Glutamatergic neuron (in vitro differentiated cells): Measurements from ENCODE around the gene RRBP1. TPM values are rescaled to one million over a fixed set of nuclear protein-coding genes. Genes with fewer than 3 reads are reported as not detected.

Source experiments
- DNase-seq: peaks from one replicate; pipeline ENCODE4 v3.0.0; 2022
- H3K27ac Mint-ChIP-seq: one replicate; pipeline ENCODE4 v1.8.0; 2020; ENCODE audit warnings: mild to moderate bottlenecking, mixed read lengths, inconsistent platforms; ENCODE audit not compliant: unreplicated experiment
- H3K27me3 Mint-ChIP-seq: one replicate; pipeline ENCODE4 v1.8.0; 2020; ENCODE audit warnings: mild to moderate bottlenecking, moderate library complexity, mixed read lengths, inconsistent platforms; ENCODE audit not compliant: unreplicated experiment
- H3K36me3 Mint-ChIP-seq: one replicate; pipeline ENCODE4 v1.8.0; 2020; ENCODE audit warnings: mild to moderate bottlenecking, mixed read lengths, inconsistent platforms; ENCODE audit not compliant: unreplicated experiment
- H3K4me1 Mint-ChIP-seq: one replicate; pipeline ENCODE4 v1.8.0; 2020; ENCODE audit warnings: mild to moderate bottlenecking, low read depth, mixed read lengths, inconsistent platforms; ENCODE audit not compliant: unreplicated experiment
- H3K4me3 Mint-ChIP-seq: one replicate; pipeline ENCODE4 v1.8.0; 2020; ENCODE audit warnings: mild to moderate bottlenecking, mixed read lengths, inconsistent platforms; ENCODE audit not compliant: unreplicated experiment
- H3K9me3 Mint-ChIP-seq: one replicate; pipeline ENCODE4 v1.8.0; 2020; ENCODE audit warnings: mild to moderate bottlenecking, moderate library complexity, mixed read lengths, inconsistent platforms; ENCODE audit not compliant: unreplicated experiment
- total RNA-seq: library from RNA; stranded (reverse); fragmentation: NEBNext Ultra II Directional; extraction: Animal tissue kit (Norgen Biotek cat#: 25700); gene quantifications from one replicate; pipeline ENCODE4 v1.2.1, GENCODE V29; 2021; ENCODE audit not compliant: unreplicated experiment
- TF ChIP-seq, protein P1 (sequence below): fragments of 200-600 bp; sonication (generic); IDR thresholded peaks from one replicate; pipeline ENCODE4 v1.5.0; 2021; ENCODE audit not compliant: partially characterized antibody, unreplicated experiment

RRBP1 gene
- total RNA-seq, 1 donor from 2014 or later = 63.3 TPM

DNA sequence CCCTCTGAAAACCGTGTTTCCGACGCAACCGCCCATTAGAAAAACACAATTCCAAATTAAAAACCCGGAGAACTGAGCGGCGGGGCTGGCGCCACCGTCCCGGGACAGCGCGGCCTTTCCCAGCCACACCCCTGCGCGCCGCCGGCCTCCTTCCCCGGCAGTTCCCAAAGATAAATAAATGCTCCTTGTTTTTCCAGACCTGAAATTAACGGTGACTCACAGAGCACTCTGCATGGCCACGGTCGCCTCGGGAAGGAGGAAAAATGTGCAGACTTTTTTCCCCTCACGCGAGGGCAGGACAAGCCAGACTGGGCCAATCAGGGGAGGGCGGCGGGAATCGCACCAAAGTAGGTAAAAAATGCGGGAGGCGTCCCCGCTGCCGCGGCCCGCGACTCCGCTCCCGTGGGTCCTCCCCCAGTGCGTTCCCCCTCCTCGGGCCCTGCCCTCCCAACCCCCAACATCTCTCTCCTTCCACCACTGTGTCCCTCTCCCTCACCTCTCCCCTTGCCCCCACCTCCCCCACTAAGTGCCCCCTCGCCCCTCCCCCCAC lies 113.0 kb downstream of the RRBP1 start:
- Mint-ChIP-seq H3K36me3 (no peaks in the 10 kb centered on the region), H3K4me3 (peak overlapping the region; percentile 88), H3K9me3 (peaks cover 8% of the 10 kb centered on the region), H3K27me3 (peaks cover 7% of the 10 kb centered on the region), H3K4me1 (peaks cover 19% of the 10 kb centered on the region), H3K27ac (no peak overlapping the region)
- TF ChIP-seq, protein P1, sequence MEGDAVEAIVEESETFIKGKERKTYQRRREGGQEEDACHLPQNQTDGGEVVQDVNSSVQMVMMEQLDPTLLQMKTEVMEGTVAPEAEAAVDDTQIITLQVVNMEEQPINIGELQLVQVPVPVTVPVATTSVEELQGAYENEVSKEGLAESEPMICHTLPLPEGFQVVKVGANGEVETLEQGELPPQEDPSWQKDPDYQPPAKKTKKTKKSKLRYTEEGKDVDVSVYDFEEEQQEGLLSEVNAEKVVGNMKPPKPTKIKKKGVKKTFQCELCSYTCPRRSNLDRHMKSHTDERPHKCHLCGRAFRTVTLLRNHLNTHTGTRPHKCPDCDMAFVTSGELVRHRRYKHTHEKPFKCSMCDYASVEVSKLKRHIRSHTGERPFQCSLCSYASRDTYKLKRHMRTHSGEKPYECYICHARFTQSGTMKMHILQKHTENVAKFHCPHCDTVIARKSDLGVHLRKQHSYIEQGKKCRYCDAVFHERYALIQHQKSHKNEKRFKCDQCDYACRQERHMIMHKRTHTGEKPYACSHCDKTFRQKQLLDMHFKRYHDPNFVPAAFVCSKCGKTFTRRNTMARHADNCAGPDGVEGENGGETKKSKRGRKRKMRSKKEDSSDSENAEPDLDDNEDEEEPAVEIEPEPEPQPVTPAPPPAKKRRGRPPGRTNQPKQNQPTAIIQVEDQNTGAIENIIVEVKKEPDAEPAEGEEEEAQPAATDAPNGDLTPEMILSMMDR = no peak
- peak; percentile 55 for DNase-seq

GRCh38 chr20:17568045-17568788 lies 113.8 kb downstream of the RRBP1 start:
- DNase-seq = no peak
- Mint-ChIP-seq H3K36me3 (no peaks in the 10 kb centered on the region), H3K27ac (no peak overlapping the region), H3K4me1 (peaks cover 14% of the 10 kb centered on the region), H3K9me3 (peaks cover 8% of the 10 kb centered on the region), H3K4me3 (peak overlapping the region; percentile 88), H3K27me3 (peaks cover 7% of the 10 kb centered on the region)
- TF ChIP-seq, protein P1 = no peak

GRCh38 chr20:17566345-17566744 lies 115.7 kb downstream of the RRBP1 start:
- Mint-ChIP-seq H3K4me1 (no peaks in the 10 kb centered on the region), H3K9me3 (peaks cover 8% of the 10 kb centered on the region), H3K4me3 (no peak overlapping the region), H3K36me3 (no peaks in the 10 kb centered on the region), H3K27ac (no peak overlapping the region), H3K27me3 (peaks cover 7% of the 10 kb centered on the region)
- no peak for DNase-seq
- TF ChIP-seq, protein P1 = no peak

DNA sequence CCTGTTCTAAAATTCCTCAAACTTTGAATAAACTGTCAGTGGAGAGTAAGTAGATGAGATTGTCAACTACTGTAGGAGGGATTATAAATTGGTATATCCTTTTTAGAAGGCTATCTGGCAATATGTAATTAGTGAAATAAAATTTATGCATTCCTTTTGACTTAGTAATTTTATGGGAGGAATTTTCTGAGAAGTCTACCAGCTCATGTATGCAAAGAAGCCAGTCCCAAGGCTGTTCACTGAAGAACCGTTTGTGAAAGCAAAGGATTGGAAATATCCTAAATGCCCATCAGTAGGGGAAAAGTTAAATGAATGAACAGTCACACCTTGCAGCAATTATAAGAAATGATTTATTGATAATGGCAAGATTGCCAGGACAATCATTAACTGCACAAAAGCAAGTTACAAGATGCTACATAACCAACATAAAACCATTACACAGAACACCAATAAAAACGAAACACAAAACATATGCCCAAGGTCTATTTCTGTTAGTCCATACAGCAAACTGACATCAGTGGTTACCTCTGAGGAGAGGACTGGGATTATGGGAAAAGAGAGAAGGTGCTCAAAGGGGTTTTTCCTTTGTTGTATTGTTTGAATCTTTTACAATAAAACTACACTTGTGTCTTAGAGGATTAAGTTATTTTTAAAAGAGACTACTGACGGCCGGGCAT lies 116.7 kb downstream of the RRBP1 start:
- Mint-ChIP-seq H3K4me3 (no peak overlapping the region), H3K36me3 (no peaks in the 10 kb centered on the region), H3K4me1 (no peaks in the 10 kb centered on the region), H3K27ac (no peak overlapping the region), H3K9me3 (peaks cover 3% of the 10 kb centered on the region), H3K27me3 (peaks cover 3% of the 10 kb centered on the region)
- TF ChIP-seq, protein P1 = no peak
- DNase-seq = no peak

Other genes with a start within 250 kb of the RRBP1 start
- 0.69 TPM for gene BFSP1, start 150.9 kb downstream of the RRBP1 start, total RNA-seq
- 233 TPM for gene DSTN, start 112.2 kb downstream of the RRBP1 start, total RNA-seq
- not detected for gene BANF2, start 17.7 kb upstream of the RRBP1 start, total RNA-seq